Measurements from ENCODE around the gene MAP3K1. TPM values are rescaled to one million over a fixed set of nuclear protein-coding genes. Genes with fewer than 3 reads are reported as not detected.
"Not testable (repeated sequence)": the region's sequence is repeated elsewhere in the genome, so short reads cannot be mapped to it uniquely, and the experiment has no call there.

The MAP3K1 gene
- total RNA-seq (10 to 100 TPM in 2 of 4 donors, 1 to 10 TPM in 2; 7.2 to 12.5 (median 10.3) TPM), polyA plus RNA-seq (1 to 10 TPM; 3.0 to 8.4 (median 3.7) TPM)

- H3K36me3 ChIP-seq: no peaks in the 10 kb centered on the region
- peak within 1 kb of the TSS; percentile 66 to 88 (median 72) for H3K4me3 ChIP-seq
- H3K4me1 ChIP-seq: peaks cover 0 to 9% (median 3%) of the 10 kb centered on the region in 4 donors
- 0% methylated on average over 87 of the region's 87 CpGs for WGBS, 2 donors
- no peaks in the 10 kb centered on the region for H3K9me3 ChIP-seq
- TF ChIP-seq EP300 (IDR thresholded peaks at IDR 0.05) (no peak), CTCF (IDR thresholded peaks at IDR 0.05) (no peak), POLR2A (IDR thresholded peaks at IDR 0.05) (peak in 1 of 2 donors; percentile 31), POLR2AphosphoS5 (IDR thresholded peaks at IDR 0.05) (peak in 1 of 4 donors; percentile 46)
- H3K27ac ChIP-seq: peak within 1 kb of the TSS; percentile 84 to 93 (median 86)
- peak; percentile 81 for DNase-seq
- intact Hi-C loops (cut with DNase I): loop anchor here (5.0 to 10.0 kb wide), 5 partner anchors 92 to 820 kb away; partner anchors contain the start of genes GPBP1, IL6ST, MIER3 and SETD9
- H3K27me3 ChIP-seq: no peaks in the 10 kb centered on the region
These were observed at the start of gene MAP3K1 for GRCh38 chr5:56814963-56815657. TSS of gene MAP3K1 (plus strand) at chr5:56815549. CDS start at chr5:56815574, 25 bp downstream.

GRCh38 chr5:56766926-56767325 lies 48.4 kb upstream of the MAP3K1 start:
- intact Hi-C loops (cut with DNase I): no loop called here
- Histone ChIP-seq H3K36me3 (no peaks in the 10 kb centered on the region), H3K27me3 (no peaks in the 10 kb centered on the region), H3K9me3 (no peaks in the 10 kb centered on the region), H3K4me3 (no peak overlapping the region), H3K4me1 (no peaks in the 10 kb centered on the region), H3K27ac (no peak overlapping the region)
- no peak for DNase-seq
- 72 to 85% methylated on average over 3 of the region's 3 CpGs for WGBS, 2 donors
- TF ChIP-seq CTCF (IDR thresholded peaks at IDR 0.05): no peak
- TF ChIP-seq EP300 (IDR thresholded peaks at IDR 0.05): no peak
- no peak for TF ChIP-seq POLR2A (IDR thresholded peaks at IDR 0.05)
- no peak for TF ChIP-seq POLR2AphosphoS5 (IDR thresholded peaks at IDR 0.05)

- WGBS, 2 donors: 82 to 89% methylated on average over 5 of the region's 5 CpGs
- H3K9me3 ChIP-seq: no peaks in the 10 kb centered on the region
- TF ChIP-seq POLR2AphosphoS5 (IDR thresholded peaks at IDR 0.05) (no peak), EP300 (IDR thresholded peaks at IDR 0.05) (no peak)
- intact Hi-C loops (cut with DNase I): no loop called here
- no peaks in the 10 kb centered on the region for H3K36me3 ChIP-seq
- no peak overlapping the region for H3K4me3 ChIP-seq
- H3K27me3 ChIP-seq: no peaks in the 10 kb centered on the region
- no peak for DNase-seq
- H3K27ac ChIP-seq: no peak overlapping the region
- H3K4me1 ChIP-seq: no peaks in the 10 kb centered on the region
These were observed 45.3 kb upstream of the MAP3K1 start for GRCh38 chr5:56769875-56770604.

- no peaks in the 10 kb centered on the region for H3K9me3 ChIP-seq
- no peak for TF ChIP-seq POLR2A (IDR thresholded peaks at IDR 0.05)
- no peak for TF ChIP-seq CTCF (IDR thresholded peaks at IDR 0.05)
- TF ChIP-seq POLR2AphosphoS5 (IDR thresholded peaks at IDR 0.05): no peak
- TF ChIP-seq EP300 (IDR thresholded peaks at IDR 0.05): no peak
- 84 to 88% methylated on average over 6 of the region's 6 CpGs for WGBS, 2 donors
- intact Hi-C loops (cut with DNase I): no loop called here
- H3K36me3 ChIP-seq: no peaks in the 10 kb centered on the region
- no peak for DNase-seq
- no peaks in the 10 kb centered on the region for H3K4me1 ChIP-seq
- no peak overlapping the region for H3K27ac ChIP-seq
- no peaks in the 10 kb centered on the region for H3K27me3 ChIP-seq
- no peak overlapping the region for H3K4me3 ChIP-seq
These were observed 42.6 kb upstream of the MAP3K1 start for GRCh38 chr5:56772767-56773166.

GRCh38 chr5:56774957-56775356 lies 40.4 kb upstream of the MAP3K1 start:
- Histone ChIP-seq H3K27me3 (no peaks in the 10 kb centered on the region), H3K9me3 (no peaks in the 10 kb centered on the region), H3K4me1 (no peaks in the 10 kb centered on the region), H3K4me3 (no peak overlapping the region), H3K36me3 (no peaks in the 10 kb centered on the region), H3K27ac (no peak overlapping the region)
- TF ChIP-seq EP300 (IDR thresholded peaks at IDR 0.05): no peak
- TF ChIP-seq POLR2AphosphoS5 (IDR thresholded peaks at IDR 0.05): no peak
- 52 to 73% methylated on average over 3 of the region's 3 CpGs for WGBS, 2 donors
- no peak for DNase-seq
- intact Hi-C loops (cut with DNase I): no loop called here

GRCh38 chr5:56776212-56776846 lies 39.0 kb upstream of the MAP3K1 start:
- 53 to 77% methylated on average over 2 of the region's 2 CpGs for WGBS, 2 donors
- H3K9me3 ChIP-seq; DNase-seq; H3K27ac ChIP-seq; H3K36me3 ChIP-seq; H3K27me3 ChIP-seq; intact Hi-C loops (cut with DNase I); H3K4me1 ChIP-seq; H3K4me3 ChIP-seq: not testable (repeated sequence)
